ENCODE data around the gene THSD4.
A peak's percentile ranks its signal among the peaks of the same experiment; 100 is the strongest.

THSD4 gene

GRCh38 chr15:71189718-71190117 lies 74.4 kb downstream of the THSD4 start:
- no peak overlapping the region for H3K4me3 ChIP-seq (ENCODE audit: low read depth, low read length)
- no peak overlapping the region for H3K27ac ChIP-seq
- no peaks in the 10 kb centered on the region for H3K9me3 ChIP-seq (ENCODE audit: severe bottlenecking)
- H3K36me3 ChIP-seq = no peaks in the 10 kb centered on the region
- no peak for DNase-seq
- no peak for TF ChIP-seq CTCF (IDR thresholded peaks at IDR 0.05; ENCODE audit: low read depth, low read length)
- no peaks in the 10 kb centered on the region for H3K27me3 ChIP-seq (ENCODE audit: insufficient read depth, low read depth, severe bottlenecking)

- Histone ChIP-seq H3K36me3 (no peaks in the 10 kb centered on the region), H3K9me3 (ENCODE audit: severe bottlenecking) (no peaks in the 10 kb centered on the region), H3K4me3 (ENCODE audit: low read depth, low read length) (no peak overlapping the region), H3K27me3 (ENCODE audit: insufficient read depth, low read depth, severe bottlenecking) (no peaks in the 10 kb centered on the region), H3K27ac (no peak overlapping the region)
- DNase-seq = no peak
- TF ChIP-seq CTCF (IDR thresholded peaks at IDR 0.05; ENCODE audit: low read depth, low read length) = no peak
Observed at GRCh38 chr15:71191296-71191695, 76.0 kb downstream of the THSD4 start.

DNA sequence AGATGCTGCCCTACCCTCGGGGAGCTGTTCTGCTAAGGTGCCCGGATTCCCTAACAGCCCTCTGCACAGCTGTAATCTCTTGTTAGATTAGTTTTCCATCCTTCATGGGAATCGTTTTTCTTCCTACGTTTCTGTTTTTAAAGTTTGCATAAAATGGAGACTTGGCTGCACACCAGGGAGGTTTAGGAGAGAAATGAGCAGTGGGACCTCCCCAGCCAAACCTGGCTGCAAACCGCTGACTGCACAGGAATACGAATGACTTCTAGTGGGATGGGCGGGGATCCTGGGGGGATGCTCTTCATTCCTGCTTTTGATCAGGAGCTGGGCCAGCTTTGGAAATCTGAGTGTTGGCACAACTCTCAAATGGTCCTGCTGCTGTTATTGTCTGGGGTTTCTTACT lies 77.5 kb downstream of the THSD4 start:
- Histone ChIP-seq H3K27ac (no peak overlapping the region), H3K27me3 (ENCODE audit: insufficient read depth, low read depth, severe bottlenecking) (no peaks in the 10 kb centered on the region), H3K4me3 (ENCODE audit: low read depth, low read length) (no peak overlapping the region), H3K9me3 (ENCODE audit: severe bottlenecking) (no peaks in the 10 kb centered on the region), H3K36me3 (no peaks in the 10 kb centered on the region)
- no peak for DNase-seq
- no peak for TF ChIP-seq CTCF (IDR thresholded peaks at IDR 0.05; ENCODE audit: low read depth, low read length)

DNA sequence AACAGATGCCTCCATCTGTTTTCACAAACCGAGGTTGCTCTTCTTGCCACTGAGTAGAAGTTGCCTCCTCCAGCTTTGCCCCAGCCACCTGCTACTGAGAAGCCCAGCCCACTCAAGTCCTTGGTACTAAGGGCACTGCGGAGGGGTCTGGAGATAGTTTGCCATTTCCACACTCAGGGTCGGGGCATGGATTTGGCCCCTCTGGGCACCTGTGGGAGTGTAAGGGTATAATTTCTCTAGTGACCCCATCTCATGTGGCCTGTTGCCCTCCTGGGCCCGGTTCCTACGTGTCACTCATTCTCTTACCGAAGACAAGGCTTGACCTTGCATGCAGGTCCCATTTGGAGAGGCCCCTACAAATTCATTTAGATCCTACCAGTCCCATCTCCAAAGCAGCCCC lies 79.0 kb downstream of the THSD4 start:
- H3K27me3 ChIP-seq (ENCODE audit: insufficient read depth, low read depth, severe bottlenecking) = no peaks in the 10 kb centered on the region
- no peak for TF ChIP-seq CTCF (IDR thresholded peaks at IDR 0.05; ENCODE audit: low read depth, low read length)
- H3K27ac ChIP-seq = no peak overlapping the region
- H3K4me3 ChIP-seq (ENCODE audit: low read depth, low read length) = no peak overlapping the region
- no peaks in the 10 kb centered on the region for H3K36me3 ChIP-seq
- DNase-seq = no peak
- H3K9me3 ChIP-seq (ENCODE audit: severe bottlenecking) = no peaks in the 10 kb centered on the region

DNA sequence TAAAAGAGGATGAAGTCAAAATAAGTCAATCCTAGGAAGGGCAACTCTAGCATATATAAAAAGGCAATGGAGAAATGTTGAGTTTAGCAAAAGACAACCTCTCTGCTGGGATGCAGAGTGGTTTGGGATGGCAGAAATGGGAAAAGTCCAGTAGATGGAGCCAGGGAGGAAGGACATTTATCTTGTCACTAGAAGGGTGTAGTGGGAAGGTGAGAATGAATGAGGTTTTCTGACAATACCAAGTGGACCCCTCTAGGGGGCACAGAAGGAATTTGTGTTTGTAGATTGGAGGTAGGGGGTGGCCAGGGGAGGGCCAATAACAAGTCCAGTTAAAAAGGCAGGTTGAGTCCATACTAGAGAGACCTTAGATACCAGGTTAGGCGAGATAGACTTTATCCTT lies 80.0 kb downstream of the THSD4 start:
- Histone ChIP-seq H3K27ac (no peak overlapping the region), H3K27me3 (ENCODE audit: insufficient read depth, low read depth, severe bottlenecking) (no peaks in the 10 kb centered on the region), H3K36me3 (no peaks in the 10 kb centered on the region), H3K4me3 (ENCODE audit: low read depth, low read length) (no peak overlapping the region), H3K9me3 (ENCODE audit: severe bottlenecking) (no peaks in the 10 kb centered on the region)
- peak; percentile 43 for DNase-seq
- peak; percentile 55 for TF ChIP-seq CTCF (IDR thresholded peaks at IDR 0.05; ENCODE audit: low read depth, low read length)

- no peak for DNase-seq
- no peak for TF ChIP-seq CTCF (IDR thresholded peaks at IDR 0.05; ENCODE audit: low read depth, low read length)
- Histone ChIP-seq H3K4me3 (ENCODE audit: low read depth, low read length) (no peak overlapping the region), H3K27ac (no peak overlapping the region), H3K9me3 (ENCODE audit: severe bottlenecking) (no peaks in the 10 kb centered on the region), H3K36me3 (no peaks in the 10 kb centered on the region), H3K27me3 (ENCODE audit: insufficient read depth, low read depth, severe bottlenecking) (no peaks in the 10 kb centered on the region)
Observed at GRCh38 chr15:71197620-71198019, 82.3 kb downstream of the THSD4 start.
